GM10266 (cell line): Measurements from ENCODE around the gene BBS7.

Experiments
- DNase-seq: peaks from one replicate; pipeline ENCODE4 v3.0.0; 2012; ENCODE audit errors: extremely low spot score
- TF ChIP-seq, protein P1 (sequence below): IDR thresholded peaks from 2 replicates; pipeline ENCODE4 v1.5.1; 2012; ENCODE audit warnings: mild to moderate bottlenecking, low read depth; ENCODE audit not compliant: control insufficient read depth, insufficient read depth; ENCODE audit errors: missing control alignments

The BBS7 gene

DNA sequence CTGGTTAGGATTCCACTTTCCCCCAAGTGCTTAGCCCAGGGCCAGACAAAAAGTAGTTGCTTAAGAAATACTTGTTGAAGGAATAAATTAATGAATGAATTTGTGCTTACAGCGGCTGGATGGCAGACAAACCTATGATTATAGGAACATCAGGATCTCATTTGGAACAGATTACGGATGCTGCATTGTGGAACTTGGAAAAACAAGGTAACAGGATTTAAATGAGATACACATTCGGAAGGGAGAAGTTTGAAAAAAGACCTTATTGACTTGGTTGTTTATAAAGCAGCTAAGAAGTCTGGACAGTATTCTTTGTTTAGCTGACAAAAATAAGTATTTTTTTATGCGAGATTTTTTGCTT, 68.6 kb downstream of the BBS7 start:
- DNase-seq = no peak
- TF ChIP-seq, protein P1, sequence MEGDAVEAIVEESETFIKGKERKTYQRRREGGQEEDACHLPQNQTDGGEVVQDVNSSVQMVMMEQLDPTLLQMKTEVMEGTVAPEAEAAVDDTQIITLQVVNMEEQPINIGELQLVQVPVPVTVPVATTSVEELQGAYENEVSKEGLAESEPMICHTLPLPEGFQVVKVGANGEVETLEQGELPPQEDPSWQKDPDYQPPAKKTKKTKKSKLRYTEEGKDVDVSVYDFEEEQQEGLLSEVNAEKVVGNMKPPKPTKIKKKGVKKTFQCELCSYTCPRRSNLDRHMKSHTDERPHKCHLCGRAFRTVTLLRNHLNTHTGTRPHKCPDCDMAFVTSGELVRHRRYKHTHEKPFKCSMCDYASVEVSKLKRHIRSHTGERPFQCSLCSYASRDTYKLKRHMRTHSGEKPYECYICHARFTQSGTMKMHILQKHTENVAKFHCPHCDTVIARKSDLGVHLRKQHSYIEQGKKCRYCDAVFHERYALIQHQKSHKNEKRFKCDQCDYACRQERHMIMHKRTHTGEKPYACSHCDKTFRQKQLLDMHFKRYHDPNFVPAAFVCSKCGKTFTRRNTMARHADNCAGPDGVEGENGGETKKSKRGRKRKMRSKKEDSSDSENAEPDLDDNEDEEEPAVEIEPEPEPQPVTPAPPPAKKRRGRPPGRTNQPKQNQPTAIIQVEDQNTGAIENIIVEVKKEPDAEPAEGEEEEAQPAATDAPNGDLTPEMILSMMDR = no peak

DNA sequence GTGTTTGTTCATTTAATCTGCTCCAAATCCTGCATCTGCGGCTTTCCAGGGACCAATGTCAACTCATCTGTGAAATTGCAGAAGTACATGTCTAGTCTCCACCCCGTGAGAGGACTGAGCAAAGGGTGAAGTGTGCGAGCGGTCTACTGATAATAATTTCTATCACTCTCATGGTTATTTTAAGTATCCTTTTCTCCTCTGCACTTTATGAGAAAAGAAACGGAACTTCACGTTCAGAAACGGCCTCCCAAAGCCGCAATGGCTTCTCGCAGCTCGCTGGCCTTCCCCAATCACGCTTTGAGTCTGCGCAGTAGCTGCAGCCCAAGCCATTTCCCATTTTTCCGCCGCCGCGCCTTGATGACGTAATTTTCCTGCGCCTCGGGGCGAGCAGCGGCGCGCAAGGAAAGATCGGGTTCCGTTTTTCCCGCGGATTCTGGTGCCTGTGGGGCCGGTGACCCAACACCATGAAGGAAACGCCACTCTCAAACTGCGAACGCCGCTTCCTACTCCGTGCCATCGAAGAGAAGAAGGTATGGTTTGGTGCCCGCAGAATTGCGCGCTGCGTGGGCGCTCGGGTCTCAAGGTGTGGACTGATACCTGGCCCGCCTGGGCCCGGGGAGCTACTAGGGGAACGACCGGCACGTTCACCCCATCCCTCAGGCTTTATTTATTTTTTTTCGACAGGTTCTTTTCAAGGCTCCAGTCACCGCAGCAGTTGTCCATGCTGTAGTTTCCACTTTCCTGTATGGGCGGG, 69.1 kb downstream of the BBS7 start, which contains the start of gene EXOSC9:
Gene EXOSC9 (plus strand): TSS at position 363 of the 754 bp plus-strand sequence. CDS start 102 bp downstream, at position 465.
- DNase-seq = peak; percentile 76
- TF ChIP-seq, protein P1 = no peak

DNA sequence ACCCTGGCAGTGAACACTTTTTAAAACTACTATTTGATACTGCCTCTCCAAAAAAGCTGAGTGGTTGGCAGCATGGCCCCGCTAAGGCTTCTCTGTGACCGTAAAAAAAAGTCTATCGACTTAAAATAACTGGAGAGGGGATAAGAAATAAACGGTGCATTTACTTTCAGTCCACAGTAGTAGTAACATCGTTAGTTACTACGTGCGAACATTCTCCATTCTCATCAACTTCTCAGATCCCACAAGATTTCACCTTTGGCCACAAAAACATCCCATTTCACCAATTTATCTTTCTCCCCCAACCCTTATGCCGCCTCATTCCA, 69.7 kb downstream of the BBS7 start:
- no peak for DNase-seq
- TF ChIP-seq, protein P1 = no peak

DNA sequence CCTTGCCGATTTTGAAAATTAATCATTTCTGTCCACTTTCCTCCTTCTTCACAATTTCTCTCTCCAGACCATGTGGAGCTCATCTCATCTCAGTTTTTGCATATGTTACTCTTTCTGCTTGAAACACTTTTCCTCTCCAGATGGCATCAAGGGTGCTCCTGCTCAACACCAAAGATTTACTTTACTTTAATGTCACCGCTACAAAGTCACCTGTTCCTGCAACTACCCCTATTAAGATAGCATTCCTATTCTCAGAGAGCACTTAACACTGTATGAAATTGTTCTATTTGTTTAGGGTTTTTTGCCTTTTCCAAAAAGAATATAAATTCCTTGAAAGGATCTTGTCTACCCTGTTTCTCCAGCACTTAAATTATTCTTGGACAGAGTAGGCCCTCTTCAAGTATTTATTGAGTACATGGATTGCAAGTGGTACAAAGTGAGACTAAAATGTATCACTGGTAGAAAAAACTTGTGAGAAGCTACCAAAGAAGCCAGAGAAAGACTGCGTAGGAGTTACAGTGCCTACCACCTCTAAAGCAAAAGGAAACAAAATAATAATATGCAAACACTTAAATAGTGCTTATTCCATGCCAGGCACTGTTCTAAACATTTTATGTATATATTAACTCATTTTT, 70.3 kb downstream of the BBS7 start:
- TF ChIP-seq, protein P1 = no peak
- DNase-seq = no peak

DNA sequence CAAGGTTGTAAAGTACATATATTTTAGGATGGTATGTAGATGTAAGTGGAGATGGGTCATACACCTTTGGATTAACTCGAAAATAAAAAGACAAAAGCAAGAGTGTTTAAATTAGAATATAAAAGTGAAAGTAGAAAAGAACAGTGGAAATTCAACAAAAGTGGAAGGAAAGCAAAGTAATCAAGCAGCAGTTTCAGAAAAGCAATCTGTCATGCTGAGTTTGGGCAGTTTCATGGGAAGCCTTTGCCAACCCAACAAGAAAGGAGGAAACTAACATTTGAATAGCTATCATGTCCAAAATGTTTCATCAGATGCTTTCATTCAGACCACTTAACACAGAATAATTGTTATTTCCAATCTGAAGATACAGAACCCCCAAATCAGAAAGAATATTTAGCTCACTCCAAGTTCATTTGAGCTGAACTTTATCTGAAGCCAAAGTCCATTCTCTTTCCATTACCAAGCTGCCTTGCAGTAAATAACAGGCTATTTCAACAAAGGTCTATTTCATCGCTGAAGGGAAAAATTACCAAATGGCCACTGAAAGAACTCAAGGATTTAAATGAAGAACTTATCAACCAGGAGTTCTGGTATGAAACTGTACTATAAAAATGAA, 71.0 kb downstream of the BBS7 start:
- TF ChIP-seq, protein P1 = no peak
- no peak for DNase-seq

DNA sequence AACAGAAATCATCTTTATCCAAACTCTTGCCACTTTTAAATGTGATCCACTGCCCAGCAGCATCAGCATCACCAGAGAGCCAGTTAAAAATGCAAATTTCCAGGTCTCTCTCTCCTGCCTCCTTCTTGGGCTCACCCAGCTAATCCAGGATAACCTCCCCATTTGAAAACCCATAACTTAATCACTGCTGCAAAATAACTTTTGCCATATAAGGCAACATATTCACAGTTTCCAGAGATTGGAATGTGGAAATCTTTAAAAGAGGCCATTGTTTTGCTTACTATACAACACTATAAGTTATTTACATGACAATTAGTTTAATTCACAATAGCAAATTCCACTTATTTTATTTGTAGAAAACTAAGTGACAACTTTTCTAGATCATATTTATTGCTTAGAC, 74.0 kb downstream of the BBS7 start:
- DNase-seq = no peak
- TF ChIP-seq, protein P1 = no peak
